GM18861 (cell line): ENCODE data around the gene LUC7L3.
"Not testable (repeated sequence)": the region's sequence is repeated elsewhere in the genome, so short reads cannot be mapped to it uniquely, and the experiment has no call there.

Source experiments
- ATAC-seq: cut with Tn5 transposase; IDR thresholded peaks from one replicate; pipeline ENCODE4 v1.9.1; 2021; ENCODE audit not compliant: unreplicated experiment

The LUC7L3 gene

DNA sequence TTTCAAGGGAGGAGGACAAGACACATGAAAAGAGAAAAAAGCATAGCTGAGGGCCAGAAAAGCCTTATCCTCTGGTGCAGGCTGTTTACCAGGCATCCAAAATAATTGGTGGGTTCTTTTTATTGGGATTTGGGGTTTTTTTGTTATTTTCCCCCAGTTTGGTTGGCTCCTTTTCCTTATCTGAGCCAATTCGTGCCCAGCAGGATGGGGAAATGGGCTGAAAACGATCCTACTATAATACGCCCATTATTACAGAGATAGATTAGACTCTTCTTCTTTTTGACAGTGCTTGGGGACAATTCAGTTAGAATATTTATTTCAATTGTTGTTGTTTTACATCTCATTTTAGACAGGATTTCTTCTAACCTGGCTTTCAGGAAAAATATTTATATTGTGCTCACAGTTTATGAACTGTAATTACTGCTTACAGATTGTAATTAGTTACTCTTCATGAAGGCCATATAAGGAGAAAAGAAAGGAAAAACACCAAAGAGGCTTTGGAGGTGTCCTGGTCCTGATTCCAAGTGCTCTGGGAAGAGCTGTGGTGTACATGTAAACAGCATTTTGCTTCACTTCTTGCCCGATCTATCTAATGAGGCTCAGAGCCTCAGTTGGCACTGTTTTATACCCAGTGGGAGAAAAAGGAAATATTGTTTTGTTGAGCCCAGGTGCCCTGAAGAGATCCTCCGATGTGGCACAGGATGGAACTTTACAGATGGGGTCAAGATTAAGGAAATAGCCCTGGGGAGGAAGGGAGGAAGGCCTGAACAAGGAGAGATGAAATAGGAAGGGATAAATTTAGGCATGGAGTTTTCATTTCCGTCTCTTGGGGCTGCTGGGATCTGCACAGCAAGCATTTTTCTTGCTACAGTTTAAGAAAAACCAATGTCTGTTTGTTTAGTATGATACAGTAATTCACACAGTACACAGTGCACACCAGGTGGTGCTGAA is 11.1 kb upstream of the LUC7L3 start:
- ATAC-seq: no peak

DNA sequence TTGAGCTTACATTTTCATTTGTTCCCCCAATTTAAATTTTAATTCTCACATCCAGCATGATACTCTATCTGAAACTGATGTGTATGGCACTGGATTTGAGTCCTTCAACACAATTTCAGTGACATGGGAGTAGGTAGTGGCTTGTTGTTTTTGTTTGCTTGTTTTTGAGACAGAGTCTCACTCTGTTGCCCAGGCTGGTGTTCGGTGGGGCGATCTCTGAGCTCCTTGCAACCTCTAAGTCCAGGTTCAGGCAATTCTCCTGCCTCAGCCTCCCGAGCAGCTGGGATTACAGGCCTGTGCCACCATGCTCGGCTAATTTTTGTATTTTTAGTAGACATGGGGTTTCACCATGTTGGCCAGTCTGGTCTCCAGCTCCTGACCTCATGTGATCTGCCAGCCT is 10.3 kb upstream of the LUC7L3 start:
- not testable (repeated sequence) for ATAC-seq

DNA sequence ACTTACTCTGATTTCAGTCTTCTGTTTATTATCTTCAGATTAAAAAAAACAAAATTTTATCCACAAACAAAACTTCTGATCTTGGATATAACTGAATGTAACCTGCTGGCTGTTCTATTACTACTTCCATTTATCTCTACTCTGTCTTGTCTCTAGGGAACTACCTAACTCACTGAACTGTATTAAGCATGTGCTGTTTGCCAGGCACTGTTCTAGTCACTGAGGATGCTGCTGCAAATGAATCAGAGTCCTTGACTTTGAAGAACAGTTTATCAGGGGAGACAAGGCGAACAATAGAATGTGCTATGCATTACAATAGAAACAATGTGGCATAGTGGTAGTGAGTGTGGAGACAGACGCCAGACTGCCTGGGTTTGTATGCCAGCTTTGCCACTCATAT is 9.4 kb upstream of the LUC7L3 start:
- no peak for ATAC-seq

DNA sequence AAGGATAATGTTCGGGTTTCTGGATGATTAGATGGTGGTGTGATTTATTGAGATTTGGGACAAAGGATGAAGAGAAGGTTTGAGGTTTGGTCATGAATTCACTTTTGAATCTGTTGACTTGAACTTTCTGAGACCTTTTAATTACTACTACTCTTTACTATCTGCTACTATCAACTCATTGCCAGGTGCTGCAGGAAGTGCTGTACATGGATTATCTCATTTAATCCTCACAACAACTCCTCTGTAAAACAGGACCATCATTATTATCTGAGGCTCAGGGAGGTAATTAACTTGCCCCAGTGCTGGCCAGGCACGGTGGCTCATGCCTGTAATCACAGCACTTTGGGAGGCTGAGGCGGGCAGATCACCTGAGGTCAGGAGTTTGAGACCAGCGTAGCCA is 8.8 kb upstream of the LUC7L3 start:
- ATAC-seq: no peak

DNA sequence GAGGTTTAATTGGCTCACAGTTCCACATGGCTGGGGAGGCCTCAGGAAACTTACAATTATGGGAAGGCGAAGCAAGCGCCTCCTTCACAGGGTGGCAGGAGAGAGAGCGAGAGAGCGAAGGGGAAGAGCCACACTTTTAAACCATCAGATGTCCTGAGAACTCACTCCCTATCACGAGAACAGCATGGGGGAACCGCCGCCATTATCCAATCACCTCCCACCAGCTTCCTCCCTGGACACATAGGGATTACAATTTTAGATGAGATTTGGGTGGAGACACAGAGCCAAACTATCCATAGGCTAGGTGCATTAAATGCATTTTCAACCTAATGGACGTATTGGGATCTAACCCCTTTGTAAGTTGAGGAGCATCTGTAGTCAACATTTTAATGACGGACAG is 6.8 kb upstream of the LUC7L3 start:
- no peak for ATAC-seq

DNA sequence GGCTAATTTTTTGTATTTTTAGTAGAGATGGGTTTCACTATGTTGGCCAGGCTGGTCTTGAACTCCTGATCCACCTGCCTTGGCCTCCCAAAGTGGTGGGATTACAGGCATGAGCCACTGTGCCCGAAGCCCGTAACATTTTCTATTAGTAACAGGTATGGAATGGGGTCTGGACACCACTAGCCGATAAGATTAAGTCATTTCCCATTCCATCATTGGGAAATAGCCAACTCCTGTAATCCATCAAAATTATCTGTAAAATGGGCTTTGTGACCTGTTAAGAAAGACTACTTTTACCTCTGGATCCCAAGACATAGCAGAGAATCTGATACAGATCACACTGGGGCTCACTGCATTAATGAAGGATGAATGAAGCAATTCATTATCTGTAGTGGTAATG is 3.9 kb upstream of the LUC7L3 start:
- no peak for ATAC-seq

DNA sequence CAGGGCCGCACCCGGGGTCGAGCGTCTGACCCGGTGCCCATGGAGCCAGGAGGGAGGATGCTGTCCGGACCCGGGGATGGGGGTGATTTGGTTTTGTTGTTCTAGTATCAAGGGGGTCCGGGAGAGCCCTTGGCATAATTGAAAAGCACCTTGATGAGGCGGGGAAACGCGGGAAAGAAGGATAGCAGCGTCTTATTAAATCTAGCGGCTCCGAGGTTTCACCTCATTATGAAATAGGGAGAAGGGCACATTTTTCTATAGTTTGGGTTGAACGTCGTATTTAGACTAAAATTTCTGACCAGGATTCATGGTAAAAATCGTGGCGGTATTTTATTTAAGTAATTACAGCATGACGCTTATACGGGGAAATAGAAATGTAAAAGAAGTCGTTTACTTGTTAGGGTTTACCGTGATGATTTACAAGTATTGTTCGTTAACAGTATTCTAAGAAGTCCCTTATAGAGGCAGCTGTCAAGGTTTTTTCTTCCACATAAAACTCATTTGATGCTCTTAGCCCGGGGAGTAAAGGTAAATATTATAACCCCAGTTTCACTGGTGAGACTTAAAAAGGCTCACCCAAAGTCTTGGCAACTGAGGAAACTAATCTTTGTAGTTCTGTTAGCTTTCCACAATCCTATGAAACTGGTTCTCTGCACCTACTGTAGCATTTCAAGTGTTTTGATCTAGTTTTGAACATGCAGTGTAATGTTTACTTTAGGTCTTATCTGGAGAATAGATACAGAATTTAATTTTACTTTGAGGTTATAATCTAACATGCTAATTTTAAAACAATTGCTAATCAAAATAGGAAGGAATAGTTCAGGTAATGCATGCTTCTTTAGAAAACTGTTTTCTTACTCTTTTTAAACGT is 756 bp downstream of the LUC7L3 start:
- ATAC-seq: no peak

DNA sequence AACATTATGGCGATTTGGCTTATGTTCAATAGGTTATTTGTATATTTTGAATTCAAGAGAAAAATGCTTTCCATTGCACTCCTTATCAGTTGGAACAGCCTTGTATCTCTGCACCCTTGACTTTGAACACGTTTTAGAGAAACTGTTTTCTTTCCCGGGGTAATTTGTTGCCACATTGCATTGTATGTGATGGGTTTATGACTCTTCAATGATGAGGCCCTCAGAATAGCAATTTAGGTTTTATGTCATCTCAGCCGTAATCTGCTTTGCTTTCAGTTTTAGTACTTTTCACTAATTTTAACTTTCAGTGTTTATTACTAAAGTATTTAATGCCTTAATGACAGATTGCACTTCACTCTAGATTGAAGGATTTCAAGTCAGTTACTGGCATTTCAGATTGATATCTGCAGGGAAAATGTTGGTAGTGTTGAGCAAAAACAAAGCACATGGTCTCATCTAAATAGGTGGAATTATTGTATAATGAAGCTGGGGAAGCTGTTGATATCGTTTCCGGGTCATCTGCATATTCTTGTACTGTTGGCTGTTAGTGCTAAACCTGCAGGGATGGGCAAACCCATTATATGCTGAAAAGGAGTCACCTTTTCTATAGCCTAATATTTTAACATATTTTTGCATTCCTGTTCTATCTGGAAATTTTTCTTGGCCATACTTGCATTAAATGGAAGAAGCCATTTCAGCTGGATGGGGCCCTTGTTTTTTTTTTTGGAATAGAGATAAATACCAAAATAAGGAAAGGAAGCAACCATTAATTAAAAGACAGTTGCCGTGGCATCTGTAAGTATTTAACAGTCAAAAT is 2.0 kb downstream of the LUC7L3 start:
- ATAC-seq: no peak

DNA sequence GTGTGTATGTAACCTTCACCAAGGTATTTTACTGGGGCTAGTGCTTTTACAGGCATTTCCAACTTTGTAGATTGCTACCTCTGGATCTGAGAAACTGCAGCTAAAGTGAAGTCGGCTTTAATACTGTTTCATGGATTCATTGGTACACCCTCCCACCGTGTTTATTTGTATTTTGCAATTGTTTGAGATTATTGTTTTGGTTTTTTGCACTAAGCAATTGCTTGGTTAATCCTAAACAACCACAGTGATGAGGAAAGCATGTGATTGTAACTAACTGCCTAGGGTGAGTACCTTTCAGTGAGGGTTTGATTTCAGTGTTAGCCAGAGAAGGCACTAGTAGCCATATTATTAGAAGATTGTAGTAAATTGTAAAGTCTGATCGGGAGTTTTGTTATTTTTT is 3.3 kb downstream of the LUC7L3 start:
- ATAC-seq: no peak

DNA sequence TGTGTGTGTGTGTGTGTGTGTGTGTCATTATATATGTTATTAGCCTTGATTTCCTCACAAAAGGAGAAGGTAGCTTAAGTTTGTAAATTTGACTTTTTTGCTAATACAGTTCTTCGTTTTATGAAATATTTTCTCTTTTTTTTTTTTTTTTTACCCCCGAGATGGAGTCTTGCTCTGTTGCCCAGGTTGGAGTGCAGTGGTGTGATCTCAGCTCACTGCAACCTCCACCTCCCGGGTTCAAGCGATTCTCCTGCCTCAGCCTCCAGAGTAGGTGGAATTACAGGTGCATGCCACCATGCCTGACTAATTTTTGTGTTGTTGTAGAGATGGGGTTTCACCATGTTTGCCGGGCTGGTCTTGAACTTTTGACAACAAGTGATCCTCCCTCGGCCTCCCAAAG is 5.2 kb downstream of the LUC7L3 start:
- ATAC-seq: not testable (repeated sequence)

DNA sequence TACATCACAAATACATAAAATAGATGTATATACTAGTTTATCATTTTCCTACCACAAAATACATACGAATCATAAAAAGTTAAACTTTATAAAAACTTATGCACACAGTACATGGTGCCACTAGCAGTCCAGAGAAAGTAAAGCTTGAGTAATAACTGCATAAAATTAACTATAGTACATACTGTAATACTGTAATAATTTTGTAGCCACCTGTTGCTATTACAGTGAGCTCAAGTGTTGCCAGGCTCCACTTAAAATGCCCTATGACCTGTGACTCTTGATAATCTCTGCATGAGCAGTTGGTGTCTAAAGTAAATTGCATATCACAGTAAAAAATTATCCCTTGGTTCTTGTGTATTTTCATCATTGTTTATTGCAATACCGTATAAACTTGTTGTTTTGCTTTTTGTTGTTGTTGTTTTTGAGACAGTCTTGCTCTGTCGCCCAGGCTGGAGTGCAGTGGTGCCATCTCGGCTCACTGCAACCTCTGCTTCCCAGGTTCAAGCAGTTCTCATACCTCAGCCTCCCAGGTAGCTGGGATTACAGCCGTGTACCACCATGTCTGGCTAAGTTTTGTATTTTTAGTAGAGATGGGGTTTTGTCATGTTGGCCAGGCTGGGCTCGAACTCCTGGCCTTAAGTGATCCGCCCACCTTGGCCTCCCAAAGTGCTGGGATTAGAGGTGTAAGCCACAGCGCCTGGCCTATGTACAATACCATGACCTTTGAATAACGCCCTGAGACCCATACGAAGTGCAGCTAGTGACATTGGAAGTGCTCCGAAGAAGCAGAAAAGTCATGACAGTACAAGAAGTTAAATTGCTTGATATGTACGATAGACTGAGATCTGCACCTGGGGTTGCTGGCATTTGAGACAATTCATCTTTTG is 6.6 kb downstream of the LUC7L3 start:
- no peak for ATAC-seq

DNA sequence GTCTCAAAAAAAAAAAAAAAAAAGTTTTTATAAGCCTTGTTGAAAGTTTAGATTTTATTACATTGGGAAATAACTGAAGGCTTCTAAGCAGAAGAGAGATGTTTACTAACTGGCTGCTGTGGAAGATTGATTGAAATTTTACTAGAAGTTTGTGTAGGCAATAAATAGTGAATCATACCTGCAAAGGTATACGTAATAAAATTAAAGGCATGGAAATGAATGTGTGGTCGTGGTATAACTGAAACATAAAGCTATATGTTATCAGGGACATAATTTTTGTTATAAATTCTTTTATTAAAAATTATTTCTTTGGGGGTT is 8.7 kb downstream of the LUC7L3 start:
- ATAC-seq: no peak

DNA sequence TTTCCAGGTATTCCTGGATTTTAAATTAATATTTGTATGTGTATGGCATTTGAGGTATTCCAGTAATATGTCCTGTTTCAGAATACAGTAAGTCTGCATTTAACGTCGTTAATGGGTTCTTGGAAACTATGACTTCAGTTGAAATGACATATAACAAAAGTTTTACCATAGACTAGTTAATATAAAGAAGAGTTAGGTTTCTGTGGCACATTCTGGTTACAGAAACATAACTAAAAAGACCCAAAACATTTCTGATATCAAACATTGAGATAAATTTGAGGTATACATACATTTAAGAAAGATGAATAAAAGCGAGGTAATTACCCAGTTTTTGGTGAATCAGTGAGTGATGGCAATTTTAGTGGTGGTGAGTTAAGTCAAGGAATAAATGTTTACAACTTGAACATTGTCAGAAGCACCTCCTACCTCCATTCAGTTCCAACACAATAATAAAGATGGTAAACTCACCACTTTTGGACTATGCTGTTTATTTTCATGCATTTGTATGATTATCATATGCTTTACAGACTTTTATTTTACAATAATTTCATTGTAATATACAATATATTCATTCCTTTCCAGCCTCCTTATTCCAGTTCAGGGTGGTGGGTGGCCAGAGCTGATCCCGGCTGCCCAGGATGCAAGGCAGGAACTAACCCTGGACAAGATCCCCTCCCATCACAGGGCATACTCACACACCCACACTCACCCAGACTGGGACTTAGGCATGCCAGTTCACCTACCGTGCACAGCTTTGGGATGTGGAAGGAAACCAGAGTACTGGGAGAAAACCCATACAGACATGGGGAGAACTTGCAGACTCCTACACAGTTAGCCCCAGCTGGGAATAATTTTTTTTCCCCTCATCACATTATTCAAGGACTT is 9.7 kb downstream of the LUC7L3 start:
- no peak for ATAC-seq

DNA sequence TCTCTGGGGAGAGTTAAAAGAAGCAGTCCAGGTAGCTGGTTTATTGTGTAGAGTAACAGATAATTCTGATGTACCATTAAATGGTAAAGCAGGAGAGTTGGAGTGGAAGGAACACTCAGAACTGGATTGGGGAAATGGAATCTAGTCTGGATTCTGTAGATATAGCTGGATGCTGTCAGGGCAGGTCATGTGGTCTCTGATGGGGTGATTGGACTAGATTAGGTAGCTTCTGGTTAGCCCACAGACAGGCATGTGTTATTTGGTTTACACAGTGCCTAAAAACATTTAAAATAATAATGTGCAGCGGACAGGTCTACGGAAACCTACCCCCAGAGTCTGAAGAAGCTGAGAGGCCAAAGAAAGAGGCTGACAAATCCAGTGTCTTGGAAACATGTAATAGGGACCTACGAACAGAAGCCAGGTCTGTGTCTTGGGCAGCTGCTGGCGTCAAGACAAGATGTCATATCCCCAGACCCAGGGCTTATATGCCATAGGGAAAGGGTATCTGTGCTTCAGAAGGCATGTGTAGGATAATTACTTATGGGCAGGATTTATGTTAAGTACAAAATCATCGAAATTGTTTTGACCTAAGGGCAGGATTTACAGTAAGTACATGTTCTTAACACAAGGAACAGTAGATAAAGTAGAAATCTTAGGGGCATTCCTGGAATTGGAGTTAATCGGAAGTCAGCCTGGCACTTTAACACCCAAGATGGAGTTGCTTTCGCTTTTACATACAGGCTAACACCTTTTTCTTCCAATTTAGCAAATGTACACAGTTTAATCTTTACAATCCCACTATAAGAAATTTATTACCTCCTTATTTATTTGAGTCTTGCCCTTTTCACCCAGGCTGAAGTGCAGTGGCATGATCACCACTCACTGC is 12.4 kb downstream of the LUC7L3 start:
- ATAC-seq: no peak

DNA sequence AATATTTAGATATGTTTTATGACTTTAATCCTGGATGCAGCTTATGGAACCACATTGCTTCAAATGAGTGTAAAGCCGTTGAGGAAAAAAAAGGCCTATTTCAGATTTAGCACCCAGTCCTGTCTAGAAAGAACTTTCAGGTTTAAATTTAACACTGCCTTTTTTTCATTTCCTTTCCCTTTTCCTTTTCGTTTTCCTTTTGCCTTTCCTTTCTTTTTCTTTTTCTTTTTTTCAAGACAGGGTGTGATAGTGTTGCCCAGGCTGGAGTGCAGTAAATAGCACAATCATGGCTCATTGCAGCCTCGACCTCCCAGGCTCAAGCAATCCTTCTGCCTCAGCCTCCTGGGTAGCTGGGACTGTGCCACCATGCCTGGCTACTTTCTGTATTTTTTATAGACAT is 15.9 kb downstream of the LUC7L3 start:
- no peak for ATAC-seq

DNA sequence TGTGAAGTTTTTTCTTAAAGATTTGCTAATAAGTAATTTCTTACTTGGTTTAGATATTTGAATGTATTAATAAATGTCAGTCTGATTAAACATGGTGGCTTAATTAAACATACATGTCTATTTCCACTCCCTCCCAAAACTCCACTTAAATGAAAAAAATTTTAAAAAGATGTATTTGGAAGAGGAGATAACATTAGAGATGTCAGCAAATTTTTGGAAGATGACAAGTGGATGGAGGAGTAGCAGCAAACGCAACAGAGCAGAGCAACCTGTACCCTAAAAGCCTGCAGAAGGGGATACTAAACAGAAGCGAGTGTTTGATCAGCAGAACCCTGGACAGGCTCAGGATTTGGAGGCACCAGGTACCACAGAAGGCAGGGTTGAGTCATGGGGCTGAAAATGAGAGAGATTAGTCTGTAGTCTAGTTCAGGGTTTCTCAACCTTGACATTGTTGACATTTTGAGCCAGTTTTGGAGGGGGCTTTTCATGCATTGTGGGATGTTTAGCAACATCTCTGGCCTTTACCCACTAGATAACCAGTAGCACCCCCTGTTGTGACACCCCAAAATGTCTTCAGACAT is 17.8 kb downstream of the LUC7L3 start:
- no peak for ATAC-seq

DNA sequence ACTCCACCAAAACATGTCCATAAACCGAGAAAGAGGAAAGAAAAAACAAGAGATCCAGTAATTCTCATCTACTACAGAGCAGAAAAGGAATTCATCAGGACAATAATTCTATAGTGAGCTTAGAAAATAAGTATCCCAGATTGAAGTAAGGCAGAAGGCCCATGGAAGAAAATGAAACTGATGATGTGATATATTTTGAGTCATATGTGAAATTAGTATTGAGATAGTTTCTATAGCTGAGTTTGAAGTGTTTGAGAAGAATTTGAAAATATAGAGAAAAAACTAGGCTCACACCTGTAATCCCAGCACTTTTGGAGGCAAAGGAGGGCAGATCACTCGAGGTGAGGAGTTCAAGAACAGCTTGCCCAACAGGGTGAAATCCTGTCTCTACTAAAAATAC is 19.7 kb downstream of the LUC7L3 start:
- ATAC-seq: no peak

DNA sequence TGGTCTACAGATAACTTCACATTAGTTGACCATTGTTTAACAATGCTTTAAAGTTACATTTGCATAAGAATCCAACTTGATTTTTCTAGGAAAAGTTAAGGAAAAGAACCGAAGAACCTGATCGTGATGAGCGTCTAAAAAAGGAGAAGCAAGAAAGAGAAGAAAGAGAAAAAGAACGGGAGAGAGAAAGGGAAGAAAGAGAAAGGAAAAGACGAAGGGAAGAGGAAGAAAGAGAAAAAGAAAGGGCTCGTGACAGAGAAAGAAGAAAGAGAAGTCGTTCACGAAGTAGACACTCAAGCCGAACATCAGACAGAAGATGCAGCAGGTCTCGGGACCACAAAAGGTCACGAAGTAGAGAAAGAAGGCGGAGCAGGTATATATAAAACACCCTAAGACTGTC is 26.2 kb downstream of the LUC7L3 start:
- no peak for ATAC-seq
